OCI-LY7 (cell line): ENCODE measurements around the gene GNG7.

Experiments
- EZH2phosphoT487 ChIP-seq: fragments of 200-600 bp; sonication (generic); IDR thresholded peaks from 2 replicates; pipeline ENCODE4 v1.6.1; 2018; ENCODE audit warnings: low read depth, borderline replicate concordance, mild to moderate bottlenecking, mixed run types, antibody characterized with exemption, low read length, moderate library complexity, mixed read lengths
- TF ChIP-seq, protein P1 (sequence below): fragments of 200-600 bp; sonication (generic); conservative IDR thresholded peaks from 2 replicates; pipeline ENCODE4 v1.5.1; 2014; ENCODE audit warnings: mild to moderate bottlenecking, antibody characterized with exemption, low read length, moderate library complexity, mixed read lengths

- TF ChIP-seq, protein P1, sequence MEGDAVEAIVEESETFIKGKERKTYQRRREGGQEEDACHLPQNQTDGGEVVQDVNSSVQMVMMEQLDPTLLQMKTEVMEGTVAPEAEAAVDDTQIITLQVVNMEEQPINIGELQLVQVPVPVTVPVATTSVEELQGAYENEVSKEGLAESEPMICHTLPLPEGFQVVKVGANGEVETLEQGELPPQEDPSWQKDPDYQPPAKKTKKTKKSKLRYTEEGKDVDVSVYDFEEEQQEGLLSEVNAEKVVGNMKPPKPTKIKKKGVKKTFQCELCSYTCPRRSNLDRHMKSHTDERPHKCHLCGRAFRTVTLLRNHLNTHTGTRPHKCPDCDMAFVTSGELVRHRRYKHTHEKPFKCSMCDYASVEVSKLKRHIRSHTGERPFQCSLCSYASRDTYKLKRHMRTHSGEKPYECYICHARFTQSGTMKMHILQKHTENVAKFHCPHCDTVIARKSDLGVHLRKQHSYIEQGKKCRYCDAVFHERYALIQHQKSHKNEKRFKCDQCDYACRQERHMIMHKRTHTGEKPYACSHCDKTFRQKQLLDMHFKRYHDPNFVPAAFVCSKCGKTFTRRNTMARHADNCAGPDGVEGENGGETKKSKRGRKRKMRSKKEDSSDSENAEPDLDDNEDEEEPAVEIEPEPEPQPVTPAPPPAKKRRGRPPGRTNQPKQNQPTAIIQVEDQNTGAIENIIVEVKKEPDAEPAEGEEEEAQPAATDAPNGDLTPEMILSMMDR, result no peak
- TF ChIP-seq EZH2phosphoT487, result no peak
These were observed 225.9 kb downstream of the GNG7 start for GRCh38 chr19:2476451-2477140.
